Measurements from ENCODE around the gene UST. TPM values are rescaled to one million over a fixed set of nuclear protein-coding genes. Genes with fewer than 3 reads are reported as not detected.

Gene UST
- total and polyA plus RNA-seq, 2 experiments from 2014 or later = 8.0 to 11.7 TPM

GRCh38 chr6:148943451-148943850, 196.6 kb downstream of the UST start:
- Histone ChIP-seq H4K20me1 (ENCODE audit: insufficient read depth, poor library complexity, severe bottlenecking) (no peaks in the 10 kb centered on the region), H3K4me3 (no peak overlapping the region), H2AFZ (no peak overlapping the region), H3K9me2 (replicated peaks; ENCODE audit: insufficient read depth) (no peaks in the 10 kb centered on the region), H3K4me1 (ENCODE audit: insufficient read depth) (peaks cover 7% of the 10 kb centered on the region), H3K36me3 (replicated peaks; ENCODE audit: insufficient read depth, low read depth) (no peaks in the 10 kb centered on the region), H3K4me2 (no peak overlapping the region), H3K27ac (no peak overlapping the region), H3K27me3 (no peaks in the 10 kb centered on the region), H3K9me3 (ENCODE audit: low read depth) (no peaks in the 10 kb centered on the region), H3K79me2 (no peaks in the 10 kb centered on the region)
- no peak for TF ChIP-seq CTCF (IDR thresholded peaks at IDR 0.05; ENCODE audit: poor library complexity)
- no peak for TF ChIP-seq EZH2phosphoT487 (IDR thresholded peaks at IDR 0.05; ENCODE audit: low read depth, severe bottlenecking, unreplicated experiment)
- no peak for TF ChIP-seq EZH2 (IDR thresholded peaks at IDR 0.05; ENCODE audit: borderline replicate concordance)
- no peak for DNase-seq (ENCODE audit: low spot score)
- WGBS (ENCODE audit: low lambda C conversion rate, missing lambda C conversion rate) = 64% methylated on average over 1 of the region's 1 CpG

GRCh38 chr6:148944608-148945007, 197.8 kb downstream of the UST start:
- TF ChIP-seq CTCF (IDR thresholded peaks at IDR 0.05; ENCODE audit: poor library complexity) = no peak
- no peak for TF ChIP-seq EZH2 (IDR thresholded peaks at IDR 0.05; ENCODE audit: borderline replicate concordance)
- no peak for TF ChIP-seq EZH2phosphoT487 (IDR thresholded peaks at IDR 0.05; ENCODE audit: low read depth, severe bottlenecking, unreplicated experiment)
- no peak overlapping the region for H3K4me2 ChIP-seq
- no peaks in the 10 kb centered on the region for H4K20me1 ChIP-seq (ENCODE audit: insufficient read depth, poor library complexity, severe bottlenecking)
- H3K4me3 ChIP-seq = no peak overlapping the region
- no peaks in the 10 kb centered on the region for H3K27me3 ChIP-seq
- WGBS (ENCODE audit: low lambda C conversion rate, missing lambda C conversion rate) = 96% methylated on average over 1 of the region's 1 CpG
- no peak for DNase-seq (ENCODE audit: low spot score)
- H3K79me2 ChIP-seq = no peaks in the 10 kb centered on the region
- no peaks in the 10 kb centered on the region for H3K9me3 ChIP-seq (ENCODE audit: low read depth)
- H3K27ac ChIP-seq = no peak overlapping the region
- H3K36me3 ChIP-seq (replicated peaks; ENCODE audit: insufficient read depth, low read depth) = no peaks in the 10 kb centered on the region
- H2AFZ ChIP-seq = no peak overlapping the region
- H3K4me1 ChIP-seq (ENCODE audit: insufficient read depth) = peaks cover 7% of the 10 kb centered on the region
- H3K9me2 ChIP-seq (replicated peaks; ENCODE audit: insufficient read depth) = no peaks in the 10 kb centered on the region

GRCh38 chr6:148945301-148946021, 198.6 kb downstream of the UST start:
- Histone ChIP-seq H3K27ac (no peak overlapping the region), H3K36me3 (replicated peaks; ENCODE audit: insufficient read depth, low read depth) (no peaks in the 10 kb centered on the region), H3K9me3 (ENCODE audit: low read depth) (no peaks in the 10 kb centered on the region), H3K27me3 (no peaks in the 10 kb centered on the region), H3K4me3 (no peak overlapping the region), H3K4me2 (no peak overlapping the region), H3K79me2 (no peaks in the 10 kb centered on the region), H3K4me1 (ENCODE audit: insufficient read depth) (peaks cover 7% of the 10 kb centered on the region), H4K20me1 (ENCODE audit: insufficient read depth, poor library complexity, severe bottlenecking) (no peaks in the 10 kb centered on the region), H2AFZ (no peak overlapping the region), H3K9me2 (replicated peaks; ENCODE audit: insufficient read depth) (no peaks in the 10 kb centered on the region)
- TF ChIP-seq EZH2 (IDR thresholded peaks at IDR 0.05; ENCODE audit: borderline replicate concordance) = no peak
- TF ChIP-seq EZH2phosphoT487 (IDR thresholded peaks at IDR 0.05; ENCODE audit: low read depth, severe bottlenecking, unreplicated experiment) = no peak
- no peak for TF ChIP-seq CTCF (IDR thresholded peaks at IDR 0.05; ENCODE audit: poor library complexity)
- DNase-seq (ENCODE audit: low spot score) = no peak
- WGBS (ENCODE audit: low lambda C conversion rate, missing lambda C conversion rate) = 68% methylated on average over 8 of the region's 8 CpGs
